Astrocyte (in vitro differentiated cells and primary cell): ENCODE measurements around the gene CFAP58.

Experiments used
- EZH2 ChIP-seq: IDR thresholded peaks from 2 replicates; pipeline ENCODE4 v1.6.1; 2012; ENCODE audit warnings: mild to moderate bottlenecking, low read length, inconsistent platforms; ENCODE audit not compliant: insufficient read depth
- TF ChIP-seq, protein P1 (sequence below): IDR thresholded peaks from 2 replicates; pipeline ENCODE4 v1.5.1; 2011; ENCODE audit warnings: low read depth, mild to moderate bottlenecking, inconsistent platforms, low read length, moderate library complexity; ENCODE audit not compliant: insufficient read depth

DNA sequence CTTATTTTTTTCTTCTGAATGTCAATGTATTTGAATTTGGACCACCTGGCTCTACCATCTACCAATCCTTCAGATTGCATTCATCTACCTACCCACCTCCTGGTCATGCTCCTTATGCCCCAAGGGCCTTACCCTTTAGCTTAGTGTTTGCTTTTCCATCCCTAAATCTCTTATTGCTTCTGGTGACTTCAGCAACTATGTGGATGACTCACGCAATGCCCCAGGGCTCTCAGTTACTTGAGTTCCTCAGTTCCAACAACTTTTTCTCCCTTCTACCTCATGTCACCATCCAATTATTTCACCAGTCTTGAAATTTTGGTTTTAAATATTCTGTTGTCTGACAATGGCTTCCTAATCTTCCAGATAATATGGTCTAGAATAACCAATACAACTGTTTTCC is 118.9 kb downstream of the CFAP58 start:
- TF ChIP-seq, protein P1, sequence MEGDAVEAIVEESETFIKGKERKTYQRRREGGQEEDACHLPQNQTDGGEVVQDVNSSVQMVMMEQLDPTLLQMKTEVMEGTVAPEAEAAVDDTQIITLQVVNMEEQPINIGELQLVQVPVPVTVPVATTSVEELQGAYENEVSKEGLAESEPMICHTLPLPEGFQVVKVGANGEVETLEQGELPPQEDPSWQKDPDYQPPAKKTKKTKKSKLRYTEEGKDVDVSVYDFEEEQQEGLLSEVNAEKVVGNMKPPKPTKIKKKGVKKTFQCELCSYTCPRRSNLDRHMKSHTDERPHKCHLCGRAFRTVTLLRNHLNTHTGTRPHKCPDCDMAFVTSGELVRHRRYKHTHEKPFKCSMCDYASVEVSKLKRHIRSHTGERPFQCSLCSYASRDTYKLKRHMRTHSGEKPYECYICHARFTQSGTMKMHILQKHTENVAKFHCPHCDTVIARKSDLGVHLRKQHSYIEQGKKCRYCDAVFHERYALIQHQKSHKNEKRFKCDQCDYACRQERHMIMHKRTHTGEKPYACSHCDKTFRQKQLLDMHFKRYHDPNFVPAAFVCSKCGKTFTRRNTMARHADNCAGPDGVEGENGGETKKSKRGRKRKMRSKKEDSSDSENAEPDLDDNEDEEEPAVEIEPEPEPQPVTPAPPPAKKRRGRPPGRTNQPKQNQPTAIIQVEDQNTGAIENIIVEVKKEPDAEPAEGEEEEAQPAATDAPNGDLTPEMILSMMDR: no peak
- no peak for TF ChIP-seq EZH2
